Measurements from ENCODE around the gene PGR.

DNA sequence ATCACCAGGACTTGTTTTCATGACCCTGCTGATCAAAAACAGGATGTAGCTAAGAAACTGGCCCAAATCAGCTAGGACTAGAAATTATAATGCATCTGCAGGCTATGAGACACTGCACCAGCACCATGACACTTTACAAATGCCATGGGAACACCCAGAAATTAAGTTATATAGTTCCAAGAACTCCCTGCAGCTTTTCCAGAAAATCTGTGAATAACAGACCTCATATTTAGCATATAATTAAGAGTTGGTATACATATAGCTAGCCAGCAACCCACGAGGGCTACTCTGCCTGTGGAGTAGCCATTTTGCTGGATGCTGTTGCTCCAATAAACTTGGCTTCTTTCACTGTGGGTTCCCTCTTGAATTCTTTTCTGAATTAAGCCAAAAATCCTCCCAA lies 101.0 kb downstream of the PGR start:
- TF ChIP-seq, protein P1, sequence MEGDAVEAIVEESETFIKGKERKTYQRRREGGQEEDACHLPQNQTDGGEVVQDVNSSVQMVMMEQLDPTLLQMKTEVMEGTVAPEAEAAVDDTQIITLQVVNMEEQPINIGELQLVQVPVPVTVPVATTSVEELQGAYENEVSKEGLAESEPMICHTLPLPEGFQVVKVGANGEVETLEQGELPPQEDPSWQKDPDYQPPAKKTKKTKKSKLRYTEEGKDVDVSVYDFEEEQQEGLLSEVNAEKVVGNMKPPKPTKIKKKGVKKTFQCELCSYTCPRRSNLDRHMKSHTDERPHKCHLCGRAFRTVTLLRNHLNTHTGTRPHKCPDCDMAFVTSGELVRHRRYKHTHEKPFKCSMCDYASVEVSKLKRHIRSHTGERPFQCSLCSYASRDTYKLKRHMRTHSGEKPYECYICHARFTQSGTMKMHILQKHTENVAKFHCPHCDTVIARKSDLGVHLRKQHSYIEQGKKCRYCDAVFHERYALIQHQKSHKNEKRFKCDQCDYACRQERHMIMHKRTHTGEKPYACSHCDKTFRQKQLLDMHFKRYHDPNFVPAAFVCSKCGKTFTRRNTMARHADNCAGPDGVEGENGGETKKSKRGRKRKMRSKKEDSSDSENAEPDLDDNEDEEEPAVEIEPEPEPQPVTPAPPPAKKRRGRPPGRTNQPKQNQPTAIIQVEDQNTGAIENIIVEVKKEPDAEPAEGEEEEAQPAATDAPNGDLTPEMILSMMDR (IDR thresholded peaks at IDR 0.05 in 8 of 11, conservative IDR thresholded peaks at IDR 0.05 in 3 of 11) = no peak
- no peak for TF ChIP-seq POLR2AphosphoS5 (IDR thresholded peaks at IDR 0.05)
- no peak for TF ChIP-seq POLR2A (IDR thresholded peaks at IDR 0.05)

Measured in spleen (tissue), 7 donors.